ENCODE results near the gene RABGAP1L.
A peak's percentile ranks its signal among the peaks of the same experiment; 100 is the strongest.

GRCh38 chr1:174358786-174359453 is 199.6 kb downstream of the RABGAP1L start:
- TF ChIP-seq CTCF (IDR thresholded peaks at IDR 0.05; ENCODE audit: control extremely low read depth in 1 of 3, insufficient read depth in 1 of 3, low read depth in 1 of 3, low read length in 3 of 3) (peak in 1 of 3 experiments; percentile 30; a peak in 2 of 4 replicates), CHD2 (IDR thresholded peaks at IDR 0.05; ENCODE audit: low read length) (no peak), MAFK (IDR thresholded peaks at IDR 0.05; ENCODE audit: low read depth, low read length) (no peak), EGR1 (IDR thresholded peaks at IDR 0.05; ENCODE audit: borderline replicate concordance, low read depth, low read length) (no peak)
- TF ChIP-seq, protein P1, sequence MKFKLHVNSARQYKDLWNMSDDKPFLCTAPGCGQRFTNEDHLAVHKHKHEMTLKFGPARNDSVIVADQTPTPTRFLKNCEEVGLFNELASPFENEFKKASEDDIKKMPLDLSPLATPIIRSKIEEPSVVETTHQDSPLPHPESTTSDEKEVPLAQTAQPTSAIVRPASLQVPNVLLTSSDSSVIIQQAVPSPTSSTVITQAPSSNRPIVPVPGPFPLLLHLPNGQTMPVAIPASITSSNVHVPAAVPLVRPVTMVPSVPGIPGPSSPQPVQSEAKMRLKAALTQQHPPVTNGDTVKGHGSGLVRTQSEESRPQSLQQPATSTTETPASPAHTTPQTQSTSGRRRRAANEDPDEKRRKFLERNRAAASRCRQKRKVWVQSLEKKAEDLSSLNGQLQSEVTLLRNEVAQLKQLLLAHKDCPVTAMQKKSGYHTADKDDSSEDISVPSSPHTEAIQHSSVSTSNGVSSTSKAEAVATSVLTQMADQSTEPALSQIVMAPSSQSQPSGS (IDR thresholded peaks at IDR 0.05; ENCODE audit: low read length): no peak

Data from H1 (cell line).